KMS-11 (cell line): ENCODE results near the gene NXPH3.

ENCODE experiments used
- H2AFZ ChIP-seq: fragments of 200-600 bp; sonication (generic); 2 replicates; pipeline ENCODE4 v1.6.1; 2016; ENCODE audit warnings: antibody characterized with exemption, mixed run types, low read depth
- H3K27ac ChIP-seq: fragments of 200-600 bp; sonication (generic); 2 replicates; pipeline ENCODE4 v1.6.1; 2016; ENCODE audit warnings: mild to moderate bottlenecking, mixed run types
- H3K27me3 ChIP-seq: fragments of 200-600 bp; sonication (generic); 2 replicates; pipeline ENCODE4 v1.6.1; 2017; ENCODE audit warnings: mild to moderate bottlenecking, low read depth, mixed run types, moderate library complexity; ENCODE audit not compliant: insufficient read depth
- H3K36me3 ChIP-seq: fragments of 200-600 bp; sonication (generic); 2 replicates; pipeline ENCODE4 v1.6.1; 2017; ENCODE audit warnings: mild to moderate bottlenecking, mixed run types; ENCODE audit not compliant: insufficient read depth
- H3K4me1 ChIP-seq: fragments of 200-600 bp; sonication (generic); 2 replicates; pipeline ENCODE4 v1.6.1; 2016; ENCODE audit warnings: mild to moderate bottlenecking, low read depth, mixed run types; ENCODE audit not compliant: poor library complexity, severe bottlenecking
- H3K4me2 ChIP-seq: fragments of 200-600 bp; sonication (generic); 2 replicates; pipeline ENCODE4 v1.7.0; 2016; ENCODE audit warnings: mild to moderate bottlenecking, mixed run types
- H3K4me3 ChIP-seq: fragments of 200-600 bp; sonication (generic); IDR thresholded peaks from 2 replicates; pipeline ENCODE4 v1.6.1; 2017; ENCODE audit warnings: low read depth, low read length, mixed read lengths; ENCODE audit not compliant: insufficient read depth
- H3K79me2 ChIP-seq: fragments of 200-600 bp; sonication (generic); 2 replicates; pipeline ENCODE4 v1.6.1; 2016; ENCODE audit warnings: low read depth, mixed run types; ENCODE audit not compliant: insufficient read depth
- H3K9ac ChIP-seq: fragments of 200-600 bp; sonication (generic); 2 replicates; pipeline ENCODE4 v1.6.1; 2016; ENCODE audit warnings: mild to moderate bottlenecking, mixed run types
- H4K20me1 ChIP-seq: fragments of 200-600 bp; sonication (generic); 2 replicates; pipeline ENCODE4 v1.6.1; 2016; ENCODE audit warnings: mild to moderate bottlenecking, mixed run types; ENCODE audit not compliant: insufficient read depth
- CTCF ChIP-seq: fragments of 200-600 bp; sonication (generic); conservative IDR thresholded peaks from 2 replicates; pipeline ENCODE4 v1.6.1; 2017; ENCODE audit warnings: low read depth, mild to moderate bottlenecking, antibody characterized with exemption, low read length, moderate library complexity, mixed read lengths

The NXPH3 gene

GRCh38 chr17:49547566-49547965, 28.1 kb upstream of the NXPH3 start:
- Histone ChIP-seq H3K27ac (no peak overlapping the region), H3K4me2 (no peak overlapping the region), H3K9ac (no peak overlapping the region), H3K27me3 (peaks cover 5% of the 10 kb centered on the region; the same call in 1 of the 2 replicates), H4K20me1 (no peaks in the 10 kb centered on the region), H3K4me1 (no peaks in the 10 kb centered on the region), H3K79me2 (no peaks in the 10 kb centered on the region), H3K4me3 (no peak overlapping the region), H3K36me3 (no peaks in the 10 kb centered on the region), H2AFZ (no peak overlapping the region)
- TF ChIP-seq CTCF = no peak

GRCh38 chr17:49548051-49548505, 27.6 kb upstream of the NXPH3 start:
- H2AFZ ChIP-seq = no peak overlapping the region
- H3K27ac ChIP-seq = no peak overlapping the region
- no peak overlapping the region for H3K4me2 ChIP-seq
- H3K79me2 ChIP-seq = no peaks in the 10 kb centered on the region
- no peaks in the 10 kb centered on the region for H3K4me1 ChIP-seq
- H3K4me3 ChIP-seq = no peak overlapping the region
- H3K9ac ChIP-seq = no peak overlapping the region
- H4K20me1 ChIP-seq = no peaks in the 10 kb centered on the region
- no peak for TF ChIP-seq CTCF
- peaks cover 5% of the 10 kb centered on the region; the same call in 1 of the 2 replicates for H3K27me3 ChIP-seq
- no peaks in the 10 kb centered on the region for H3K36me3 ChIP-seq

- Histone ChIP-seq H2AFZ (no peak overlapping the region), H3K9ac (no peak overlapping the region), H3K4me3 (no peak overlapping the region), H3K36me3 (no peaks in the 10 kb centered on the region), H3K4me1 (no peaks in the 10 kb centered on the region), H3K79me2 (no peaks in the 10 kb centered on the region), H3K27ac (no peak overlapping the region), H3K27me3 (peaks cover 5% of the 10 kb centered on the region; the same call in 1 of the 2 replicates), H4K20me1 (no peaks in the 10 kb centered on the region), H3K4me2 (no peak overlapping the region)
- TF ChIP-seq CTCF = no peak
Measured at GRCh38 chr17:49548506-49549310, 27.0 kb upstream of the NXPH3 start.

GRCh38 chr17:49549311-49549605, 26.4 kb upstream of the NXPH3 start:
- H3K27ac ChIP-seq = no peak overlapping the region
- peaks cover 5% of the 10 kb centered on the region; the same call in 1 of the 2 replicates for H3K27me3 ChIP-seq
- H3K79me2 ChIP-seq = no peaks in the 10 kb centered on the region
- no peaks in the 10 kb centered on the region for H4K20me1 ChIP-seq
- no peak for TF ChIP-seq CTCF
- H3K4me3 ChIP-seq = no peak overlapping the region
- no peaks in the 10 kb centered on the region for H3K4me1 ChIP-seq
- no peak overlapping the region for H2AFZ ChIP-seq
- H3K9ac ChIP-seq = no peak overlapping the region
- H3K36me3 ChIP-seq = no peaks in the 10 kb centered on the region
- H3K4me2 ChIP-seq = no peak overlapping the region
